Measurements from ENCODE around the gene OR4S1.
"Not testable (repeated sequence)": the region's sequence is repeated elsewhere in the genome, so short reads cannot be mapped to it uniquely, and the experiment has no call there.

Gene OR4S1, protein sequence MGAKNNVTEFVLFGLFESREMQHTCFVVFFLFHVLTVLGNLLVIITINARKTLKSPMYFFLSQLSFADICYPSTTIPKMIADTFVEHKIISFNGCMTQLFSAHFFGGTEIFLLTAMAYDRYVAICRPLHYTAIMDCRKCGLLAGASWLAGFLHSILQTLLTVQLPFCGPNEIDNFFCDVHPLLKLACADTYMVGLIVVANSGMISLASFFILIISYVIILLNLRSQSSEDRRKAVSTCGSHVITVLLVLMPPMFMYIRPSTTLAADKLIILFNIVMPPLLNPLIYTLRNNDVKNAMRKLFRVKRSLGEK
- total RNA-seq = 0 reads per million in 2 donors

DNA sequence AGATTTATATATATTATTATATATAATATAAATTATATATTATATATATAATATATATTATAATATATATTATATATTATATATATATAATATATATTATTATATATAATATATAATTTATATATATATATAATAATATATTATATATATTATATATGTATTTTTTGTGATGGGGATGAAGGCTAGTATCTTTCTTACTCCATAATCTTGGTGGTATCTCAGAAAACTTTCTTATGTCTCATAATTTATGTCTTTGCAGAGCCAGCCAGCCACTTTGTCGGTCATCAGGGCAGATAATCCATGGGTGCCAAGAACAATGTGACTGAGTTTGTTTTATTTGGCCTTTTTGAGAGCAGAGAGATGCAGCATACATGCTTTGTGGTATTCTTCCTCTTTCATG, at the start of gene OR4S1:
TSS of gene OR4S1 (plus strand) at position 301 of the 400 bp plus-strand sequence. CDS start at position 301, 0 bp downstream.
- no peak for DNase-seq

- no peak for DNase-seq
These were observed 44.4 kb upstream of the OR4S1 start for GRCh38 chr11:48261600-48261999.

GRCh38 chr11:48263423-48263911, 42.6 kb upstream of the OR4S1 start, which contains the start of gene OR4X1:
Gene OR4X1 (plus strand): TSS chr11:48263861. CDS start chr11:48263861, 0 bp downstream.
- no peak for DNase-seq

DNA sequence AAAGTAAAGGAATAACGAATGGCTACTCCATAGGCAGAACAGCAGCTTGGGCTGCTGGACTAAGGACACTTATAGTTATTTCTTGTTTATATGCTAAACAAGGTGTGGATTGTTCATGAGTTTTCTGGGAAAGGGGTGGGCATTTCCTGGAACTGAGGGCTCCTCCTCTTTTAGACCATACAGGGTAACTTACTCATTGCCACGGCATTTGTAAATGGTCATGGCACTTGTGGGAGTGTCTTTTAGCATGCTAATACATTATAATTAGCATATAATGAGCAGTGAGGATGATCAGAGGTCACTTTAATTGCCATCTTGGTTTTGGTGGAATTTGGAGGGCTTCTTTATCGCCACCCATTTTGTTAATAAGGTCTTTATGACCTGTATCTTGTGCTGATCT, 35.4 kb upstream of the OR4S1 start:
- DNase-seq = no peak

- DNase-seq = no peak
These were observed 33.4 kb upstream of the OR4S1 start for GRCh38 chr11:48272606-48273005.

- no peak for DNase-seq
These were observed 1.9 kb downstream of the OR4S1 start for GRCh38 chr11:48307760-48308386.

DNA sequence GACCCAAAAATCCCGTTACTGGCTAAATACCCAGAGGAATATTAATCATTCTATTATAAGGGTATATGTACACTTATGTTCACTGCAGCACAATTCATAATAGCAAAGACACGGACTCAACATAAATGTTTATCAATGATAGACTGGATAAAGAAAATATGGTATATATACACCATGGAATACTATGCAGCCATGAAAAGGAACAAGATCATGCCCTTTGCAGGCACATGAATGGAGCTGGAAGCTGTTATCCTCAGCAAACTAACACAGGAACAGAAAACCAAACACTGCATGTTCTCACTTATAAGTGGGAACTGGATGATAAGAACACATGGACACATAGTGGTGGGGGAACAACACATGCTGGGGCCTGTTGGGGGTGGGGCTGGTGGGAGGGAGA, 7.6 kb downstream of the OR4S1 start:
- not testable (repeated sequence) for DNase-seq

DNA sequence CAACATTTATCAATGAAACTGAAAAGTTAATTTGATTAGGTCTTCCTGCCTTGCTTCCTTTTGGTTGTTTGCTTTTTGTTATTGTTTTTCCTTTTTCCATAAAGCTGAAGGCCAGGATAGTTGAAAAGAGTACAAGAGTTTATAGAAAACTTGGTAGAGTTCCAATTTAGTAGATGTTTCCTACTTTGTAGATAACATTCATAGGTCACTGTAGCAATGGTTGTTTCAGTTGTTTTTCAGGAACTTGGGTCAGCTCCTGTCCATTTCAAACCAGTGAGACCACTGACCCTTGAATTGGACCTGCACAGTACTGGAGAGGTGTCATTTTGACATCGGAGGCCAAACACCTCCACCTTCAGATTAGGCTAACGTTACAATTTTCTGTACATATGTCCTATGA, 13.8 kb downstream of the OR4S1 start:
- not testable (repeated sequence) for DNase-seq

- not testable (repeated sequence) for DNase-seq
These were observed 18.6 kb downstream of the OR4S1 start, which contains the start of gene OR4C3 for GRCh38 chr11:48324620-48325019. Gene OR4C3 (plus strand): TSS chr11:48324920. CDS start chr11:48325022, 102 bp downstream.

DNA sequence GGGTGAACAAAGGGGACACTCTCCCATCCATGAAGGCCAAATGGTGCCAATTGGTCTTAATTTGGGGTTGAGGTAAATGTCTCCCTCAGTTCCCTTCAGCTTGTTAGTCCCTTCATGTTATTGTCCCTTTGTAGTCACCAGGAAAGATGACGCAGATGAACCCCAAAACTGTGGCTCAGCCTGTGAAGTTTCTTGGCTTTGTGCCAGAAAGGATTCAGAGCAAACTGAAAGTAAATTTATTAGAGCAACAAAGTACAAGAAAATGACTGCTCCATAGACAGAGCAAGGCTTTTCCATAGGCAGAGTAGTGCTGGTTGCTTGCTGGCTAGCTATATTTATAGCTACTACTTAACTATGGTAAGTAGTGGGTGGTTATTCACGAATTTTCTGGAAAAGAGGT, 35.4 kb downstream of the OR4S1 start:
- no peak for DNase-seq

- DNase-seq = not testable (repeated sequence)
These were observed 36.5 kb downstream of the OR4S1 start for GRCh38 chr11:48342505-48342904.

- DNase-seq = not testable (repeated sequence)
These were observed 40.3 kb downstream of the OR4S1 start for GRCh38 chr11:48346286-48346685.

DNA sequence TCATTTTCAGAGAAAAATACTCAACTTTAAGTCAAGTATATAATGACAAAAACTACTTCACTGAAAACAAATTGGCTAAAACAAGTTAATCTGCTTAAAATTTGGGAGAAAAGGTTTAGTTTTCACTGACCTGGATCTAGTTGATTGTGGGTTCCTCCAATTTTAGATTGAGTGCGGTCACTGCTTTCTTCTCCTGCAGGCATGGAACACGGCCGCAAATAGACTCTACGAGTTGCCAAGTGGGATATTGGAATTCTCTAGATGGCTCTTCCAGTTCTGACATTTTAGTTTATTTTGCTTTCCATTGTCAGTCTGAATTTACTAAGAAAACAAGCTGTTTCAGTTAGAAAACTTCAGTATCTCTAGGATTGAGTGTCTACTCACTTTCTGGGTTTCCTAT, 48.0 kb downstream of the OR4S1 start:
- no peak for DNase-seq

DNA sequence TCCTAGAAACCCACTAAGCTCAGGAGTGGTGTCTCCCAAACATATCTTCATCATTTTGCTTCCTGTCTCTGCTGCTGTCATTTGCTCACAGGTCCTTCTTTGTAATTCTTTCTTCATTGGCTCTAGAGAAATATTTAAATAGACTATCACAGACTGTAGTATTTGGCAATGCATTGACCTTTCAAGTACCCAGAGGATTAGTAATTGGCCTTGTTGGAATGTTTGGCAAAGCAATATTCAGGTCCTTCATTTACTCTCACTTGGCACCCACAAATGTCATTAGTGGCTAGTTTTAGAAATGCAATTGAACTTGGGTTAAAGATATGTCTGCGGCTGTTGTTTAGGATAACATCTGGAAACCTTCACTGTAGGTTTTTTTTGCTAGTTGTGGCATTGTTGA, 48.7 kb downstream of the OR4S1 start:
- DNase-seq = no peak

Measured in activated gamma-delta T cell (primary cell).